ENCODE measurements around the gene MACIR.

MACIR gene

DNA sequence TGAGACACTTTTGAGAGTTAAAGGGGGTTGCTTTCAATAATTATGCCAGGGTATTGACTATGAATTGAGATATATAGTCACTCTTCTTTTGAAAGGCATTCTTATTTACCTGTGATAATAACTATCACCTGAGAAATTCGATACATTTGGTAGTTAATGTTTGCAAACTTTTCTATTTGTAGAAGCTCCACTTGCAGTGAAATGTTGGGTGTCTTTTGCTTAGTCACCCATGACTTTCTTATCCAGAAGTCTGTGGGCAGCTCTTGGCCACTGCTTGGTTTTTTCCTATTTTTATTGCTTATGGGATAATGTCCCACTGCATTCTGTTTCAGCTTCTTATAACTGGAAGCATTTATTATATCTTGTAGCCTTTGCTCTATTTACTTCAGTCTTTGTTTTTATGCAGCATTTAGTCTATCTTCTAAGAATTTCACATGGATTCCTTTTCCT, 3.9 kb downstream of the MACIR start:
- ATAC-seq (no peak), DNase-seq (ENCODE audit: low spot score in 2 of 2) (no peak)
- Mint-ChIP-seq H3K4me1 (peaks cover 35% of the 10 kb centered on the region), H3K9me3 (no peaks in the 10 kb centered on the region), H3K36me3 (peaks cover 17% of the 10 kb centered on the region), H3K27ac (no peak overlapping the region), H3K4me3 (no peak overlapping the region)

GRCh38 chr5:103263054-103263453, 4.5 kb downstream of the MACIR start:
- ATAC-seq (no peak), DNase-seq (ENCODE audit: low spot score in 2 of 2) (no peak)
- Mint-ChIP-seq H3K4me3 (no peak overlapping the region), H3K9me3 (no peaks in the 10 kb centered on the region), H3K4me1 (peaks cover 35% of the 10 kb centered on the region), H3K36me3 (peaks cover 23% of the 10 kb centered on the region), H3K27ac (no peak overlapping the region)

GRCh38 chr5:103264508-103264907, 5.9 kb downstream of the MACIR start:
- H3K9me3 Mint-ChIP-seq, result no peaks in the 10 kb centered on the region
- no peak overlapping the region for H3K4me3 Mint-ChIP-seq
- H3K27ac Mint-ChIP-seq, result no peak overlapping the region

DNA sequence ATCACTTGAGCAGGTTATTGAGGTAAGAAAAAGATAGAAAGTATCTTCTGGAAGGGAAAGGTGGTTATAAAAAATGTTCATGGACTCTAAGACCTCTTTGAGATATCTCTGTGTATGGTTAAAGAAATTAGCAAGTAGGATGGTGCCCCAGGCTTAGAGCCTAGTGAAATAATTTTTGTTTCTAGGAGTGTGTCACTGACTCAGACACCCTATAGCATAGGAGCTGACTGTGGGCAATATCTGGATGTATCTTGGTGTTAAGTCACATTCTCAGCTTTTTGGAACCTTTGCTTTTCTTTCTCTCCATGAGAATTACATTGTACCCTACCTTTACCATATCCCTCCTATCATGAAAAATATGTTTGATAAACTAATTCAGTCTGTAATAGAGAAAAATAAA, 12.0 kb downstream of the MACIR start:
- H3K36me3 Mint-ChIP-seq, result peaks cover 16% of the 10 kb centered on the region
- no peak overlapping the region for H3K4me3 Mint-ChIP-seq
- DNase-seq (ENCODE audit: low spot score in 2 of 2) (no peak), ATAC-seq (no peak)
- no peaks in the 10 kb centered on the region for H3K9me3 Mint-ChIP-seq
- H3K27ac Mint-ChIP-seq, result no peak overlapping the region
- H3K4me1 Mint-ChIP-seq, result peaks cover 10% of the 10 kb centered on the region

More at GRCh38 chr5:103264508-103264907, 5.9 kb downstream of the MACIR start:
- DNase-seq (ENCODE audit: low spot score in 2 of 2), result no peak
- Mint-ChIP-seq H3K4me1 (peaks cover 33% of the 10 kb centered on the region), H3K36me3 (peaks cover 22% of the 10 kb centered on the region)
- no peak for ATAC-seq

DNA sequence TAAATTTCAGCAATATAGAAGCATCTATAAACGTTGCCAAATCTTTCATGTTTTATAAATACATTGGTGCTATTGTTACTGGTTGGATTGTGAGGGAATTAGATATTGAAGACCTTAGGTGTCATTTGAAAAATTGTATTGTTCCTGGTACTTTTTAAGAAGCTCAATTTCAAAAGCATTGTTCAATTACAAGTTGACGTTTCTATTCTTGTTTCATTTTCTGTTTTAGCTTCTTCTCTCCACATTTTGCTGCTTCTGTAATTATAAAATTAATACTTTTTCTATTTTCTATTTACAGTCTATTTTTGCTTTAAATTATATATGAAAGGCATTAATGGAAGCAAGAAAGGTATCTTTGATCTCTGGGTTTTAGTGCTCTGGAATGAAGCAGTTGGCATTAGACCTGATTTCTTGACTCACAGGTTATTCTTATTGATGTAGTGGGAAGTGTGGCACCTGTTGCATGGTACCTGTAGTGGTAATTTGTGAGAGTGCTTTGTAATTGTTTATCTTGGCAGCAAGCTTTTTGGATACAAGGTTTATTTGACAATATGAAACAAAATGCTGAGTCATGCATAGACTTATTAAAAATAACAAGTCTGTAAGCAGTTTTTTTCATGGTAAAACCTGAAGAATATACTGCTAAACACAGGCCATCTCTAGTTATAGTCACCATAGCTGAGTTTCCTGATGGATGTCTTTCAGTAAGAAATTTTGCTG, 13.2 kb downstream of the MACIR start:
- ATAC-seq, result no peak
- DNase-seq (ENCODE audit: low spot score in 2 of 2), result no peak

GRCh38 chr5:103272377-103272776, 13.8 kb downstream of the MACIR start:
- Mint-ChIP-seq H3K36me3 (peaks cover 22% of the 10 kb centered on the region), H3K9me3 (no peaks in the 10 kb centered on the region), H3K4me3 (no peak overlapping the region), H3K27ac (no peak overlapping the region), H3K4me1 (peaks cover 10% of the 10 kb centered on the region)
- DNase-seq (ENCODE audit: low spot score in 2 of 2), result no peak
- no peak for ATAC-seq

More for the DNA sequence above, 13.2 kb downstream of the MACIR start:
- Mint-ChIP-seq H3K36me3 (peaks cover 21% of the 10 kb centered on the region), H3K4me3 (peak overlapping the region; percentile 27), H3K4me1 (peaks cover 10% of the 10 kb centered on the region), H3K27ac (peak overlapping the region; percentile 14), H3K9me3 (no peaks in the 10 kb centered on the region)

- peaks cover 10% of the 10 kb centered on the region for H3K4me1 Mint-ChIP-seq
- ATAC-seq (no peak), DNase-seq (ENCODE audit: low spot score in 2 of 2) (no peak)
- no peaks in the 10 kb centered on the region for H3K9me3 Mint-ChIP-seq
- H3K36me3 Mint-ChIP-seq, result peaks cover 18% of the 10 kb centered on the region
- H3K27ac Mint-ChIP-seq, result no peak overlapping the region
- no peak overlapping the region for H3K4me3 Mint-ChIP-seq
These were observed 15.4 kb downstream of the MACIR start for GRCh38 chr5:103273952-103274351.

DNA sequence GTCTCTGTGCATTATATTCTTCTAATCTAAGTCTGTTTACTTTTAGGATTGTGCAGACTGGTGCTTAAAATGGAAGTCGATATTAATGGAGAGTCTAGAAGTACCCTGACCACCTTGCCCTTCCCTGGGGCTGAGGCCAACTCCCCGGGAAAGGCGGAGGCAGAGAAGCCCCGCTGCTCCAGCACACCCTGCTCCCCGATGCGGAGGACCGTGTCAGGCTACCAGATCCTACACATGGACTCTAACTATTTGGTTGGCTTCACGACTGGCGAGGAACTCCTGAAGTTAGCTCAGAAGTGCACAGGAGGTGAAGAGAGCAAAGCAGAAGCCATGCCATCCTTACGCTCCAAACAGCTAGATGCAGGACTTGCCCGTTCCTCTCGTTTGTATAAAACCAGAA, 17.3 kb downstream of the MACIR start:
- Mint-ChIP-seq H3K27ac (no peak overlapping the region), H3K4me3 (no peak overlapping the region), H3K9me3 (no peaks in the 10 kb centered on the region), H3K4me1 (peaks cover 10% of the 10 kb centered on the region), H3K36me3 (peaks cover 25% of the 10 kb centered on the region)
- no peak for ATAC-seq
- no peak for DNase-seq (ENCODE audit: low spot score in 2 of 2)

- no peaks in the 10 kb centered on the region for H3K4me1 Mint-ChIP-seq
- H3K36me3 Mint-ChIP-seq, result peaks cover 22% of the 10 kb centered on the region
- no peaks in the 10 kb centered on the region for H3K9me3 Mint-ChIP-seq
- no peak for DNase-seq (ENCODE audit: low spot score in 2 of 2)
- H3K4me3 Mint-ChIP-seq, result no peak overlapping the region
- ATAC-seq, result no peak
- H3K27ac Mint-ChIP-seq, result no peak overlapping the region
These were observed 22.4 kb downstream of the MACIR start for GRCh38 chr5:103280967-103281366.

DNA sequence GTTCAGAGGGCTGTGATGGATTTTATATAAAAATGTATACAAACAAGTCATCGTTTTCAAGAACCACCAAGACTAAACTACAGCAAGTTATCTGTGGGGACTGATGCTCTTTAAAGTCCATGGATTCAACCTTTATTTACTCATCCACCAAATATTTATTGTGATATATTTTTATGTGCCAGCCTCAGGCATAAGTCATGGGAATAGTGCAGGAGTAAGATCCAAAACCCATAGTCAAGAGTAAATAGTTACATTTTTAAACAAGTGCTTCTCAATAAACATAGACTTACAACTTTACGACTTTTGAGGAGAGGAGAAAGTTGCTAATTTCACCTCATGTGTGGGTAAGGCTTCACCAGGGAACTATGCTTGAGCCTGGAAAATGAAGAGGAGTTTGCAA, 24.6 kb downstream of the MACIR start:
- Mint-ChIP-seq H3K4me1 (no peaks in the 10 kb centered on the region), H3K36me3 (peaks cover 7% of the 10 kb centered on the region), H3K9me3 (no peaks in the 10 kb centered on the region), H3K4me3 (no peak overlapping the region), H3K27ac (no peak overlapping the region)
- DNase-seq (ENCODE audit: low spot score in 2 of 2) (no peak), ATAC-seq (no peak)

- DNase-seq (ENCODE audit: low spot score in 2 of 2), result no peak
- H3K9me3 Mint-ChIP-seq, result no peaks in the 10 kb centered on the region
- no peak for ATAC-seq
These were observed 25.3 kb downstream of the MACIR start for GRCh38 chr5:103283869-103284268.

DNA sequence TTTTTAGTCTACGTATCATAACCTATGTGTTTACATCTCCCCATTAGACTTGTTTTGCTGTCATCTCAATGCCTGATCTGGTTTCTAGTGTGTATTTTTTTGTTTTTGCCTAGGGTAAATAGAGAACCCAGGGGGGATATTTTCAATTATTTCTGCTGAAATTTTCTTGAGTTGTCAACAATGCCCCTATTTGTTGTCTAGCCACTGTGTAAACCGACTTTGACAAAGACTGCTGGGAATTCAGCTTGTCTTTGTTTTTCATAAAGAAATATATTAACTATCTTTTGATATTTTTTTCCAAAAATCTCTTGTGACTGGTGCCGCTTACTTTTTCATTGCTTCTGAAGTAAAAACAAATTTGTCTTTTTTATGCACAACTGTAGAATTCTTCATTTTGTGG, 28.1 kb downstream of the MACIR start:
- ATAC-seq (no peak), DNase-seq (ENCODE audit: low spot score in 2 of 2) (no peak)
- Mint-ChIP-seq H3K27ac (no peak overlapping the region), H3K9me3 (no peaks in the 10 kb centered on the region), H3K4me3 (no peak overlapping the region), H3K36me3 (no peaks in the 10 kb centered on the region), H3K4me1 (no peaks in the 10 kb centered on the region)

More at GRCh38 chr5:103283869-103284268, 25.3 kb downstream of the MACIR start:
- Mint-ChIP-seq H3K27ac (no peak overlapping the region), H3K4me3 (no peak overlapping the region), H3K36me3 (peaks cover 7% of the 10 kb centered on the region), H3K4me1 (no peaks in the 10 kb centered on the region)

DNA sequence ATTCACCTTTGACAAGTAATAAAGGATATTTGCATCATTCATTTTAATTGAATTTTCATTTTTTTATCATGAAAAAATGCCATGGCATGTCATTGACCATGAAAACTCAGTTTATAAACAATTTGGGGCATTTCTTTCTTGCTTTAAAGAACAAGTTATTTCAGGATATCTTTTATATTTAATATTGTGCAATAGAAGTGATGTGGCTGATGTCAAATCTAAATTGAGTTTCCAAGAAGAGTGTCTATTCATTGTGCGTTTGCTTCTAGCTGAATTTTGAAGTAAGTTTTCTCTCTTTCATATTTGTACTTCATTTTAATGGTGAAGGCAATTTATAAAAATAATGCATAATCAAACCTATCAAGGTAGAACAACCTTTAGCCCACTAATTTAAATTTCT, 30.5 kb downstream of the MACIR start:
- Mint-ChIP-seq H3K9me3 (no peaks in the 10 kb centered on the region), H3K4me3 (no peak overlapping the region), H3K4me1 (no peaks in the 10 kb centered on the region), H3K27ac (no peak overlapping the region), H3K36me3 (no peaks in the 10 kb centered on the region)
- ATAC-seq (no peak), DNase-seq (ENCODE audit: low spot score in 2 of 2) (no peak)

GRCh38 chr5:103290846-103291245, 32.3 kb downstream of the MACIR start:
- no peaks in the 10 kb centered on the region for H3K36me3 Mint-ChIP-seq

DNA sequence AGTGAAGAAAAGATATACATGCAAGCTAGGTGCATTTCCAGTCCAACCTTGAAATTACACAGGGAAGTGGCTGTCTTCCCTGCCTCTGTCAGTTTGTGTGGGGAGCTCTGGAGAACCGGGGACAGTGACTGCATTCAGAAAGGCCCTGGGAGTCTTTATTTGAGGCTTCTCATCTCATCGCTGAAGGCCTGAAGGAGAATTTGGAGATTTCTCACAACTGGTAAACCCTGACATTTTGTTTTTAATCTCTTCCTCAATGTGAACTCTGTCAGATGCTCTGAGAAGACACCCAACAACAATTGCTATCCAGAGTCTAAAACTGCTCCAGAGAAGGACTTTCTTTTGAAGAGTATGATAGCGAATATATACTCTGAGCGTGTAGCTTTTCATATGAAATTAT, 33.0 kb downstream of the MACIR start:
- Mint-ChIP-seq H3K4me3 (no peak overlapping the region), H3K9me3 (no peaks in the 10 kb centered on the region), H3K4me1 (no peaks in the 10 kb centered on the region), H3K27ac (no peak overlapping the region), H3K36me3 (no peaks in the 10 kb centered on the region)
- DNase-seq (ENCODE audit: low spot score in 2 of 2), result no peak
- no peak for ATAC-seq

More at GRCh38 chr5:103290846-103291245, 32.3 kb downstream of the MACIR start:
- H3K9me3 Mint-ChIP-seq, result no peaks in the 10 kb centered on the region
- H3K27ac Mint-ChIP-seq, result no peak overlapping the region
- ATAC-seq (no peak), DNase-seq (ENCODE audit: low spot score in 2 of 2) (no peak)
- no peak overlapping the region for H3K4me3 Mint-ChIP-seq
- no peaks in the 10 kb centered on the region for H3K4me1 Mint-ChIP-seq

GRCh38 chr5:103293099-103293498, 34.5 kb downstream of the MACIR start:
- H3K4me3 Mint-ChIP-seq, result no peak overlapping the region
- H3K36me3 Mint-ChIP-seq, result no peaks in the 10 kb centered on the region
- DNase-seq (ENCODE audit: low spot score in 2 of 2), result no peak
- H3K4me1 Mint-ChIP-seq, result no peaks in the 10 kb centered on the region
- no peak overlapping the region for H3K27ac Mint-ChIP-seq
- no peaks in the 10 kb centered on the region for H3K9me3 Mint-ChIP-seq
- ATAC-seq, result no peak

Measured in stimulated activated effector memory CD8-positive, alpha-beta T cell treated with anti-CD3 and anti-CD28 coated beads, Interleukin-12 subunit alpha, Interleukin-12 subunit beta, amount 100 ng/mL, for 72 hours (primary cell).